ENCODE results near the gene GUCD1.
"Not testable (repeated sequence)": the region's sequence is repeated elsewhere in the genome, so short reads cannot be mapped to it uniquely, and the experiment has no call there.

The GUCD1 gene

GRCh38 chr22:24601217-24602104, 46.5 kb upstream of the GUCD1 start:
- TF ChIP-seq, protein P1, sequence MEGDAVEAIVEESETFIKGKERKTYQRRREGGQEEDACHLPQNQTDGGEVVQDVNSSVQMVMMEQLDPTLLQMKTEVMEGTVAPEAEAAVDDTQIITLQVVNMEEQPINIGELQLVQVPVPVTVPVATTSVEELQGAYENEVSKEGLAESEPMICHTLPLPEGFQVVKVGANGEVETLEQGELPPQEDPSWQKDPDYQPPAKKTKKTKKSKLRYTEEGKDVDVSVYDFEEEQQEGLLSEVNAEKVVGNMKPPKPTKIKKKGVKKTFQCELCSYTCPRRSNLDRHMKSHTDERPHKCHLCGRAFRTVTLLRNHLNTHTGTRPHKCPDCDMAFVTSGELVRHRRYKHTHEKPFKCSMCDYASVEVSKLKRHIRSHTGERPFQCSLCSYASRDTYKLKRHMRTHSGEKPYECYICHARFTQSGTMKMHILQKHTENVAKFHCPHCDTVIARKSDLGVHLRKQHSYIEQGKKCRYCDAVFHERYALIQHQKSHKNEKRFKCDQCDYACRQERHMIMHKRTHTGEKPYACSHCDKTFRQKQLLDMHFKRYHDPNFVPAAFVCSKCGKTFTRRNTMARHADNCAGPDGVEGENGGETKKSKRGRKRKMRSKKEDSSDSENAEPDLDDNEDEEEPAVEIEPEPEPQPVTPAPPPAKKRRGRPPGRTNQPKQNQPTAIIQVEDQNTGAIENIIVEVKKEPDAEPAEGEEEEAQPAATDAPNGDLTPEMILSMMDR (IDR thresholded peaks at IDR 0.05; ENCODE audit: insufficient read depth, low read length, poor library complexity, severe bottlenecking): no peak
- no peak for TF ChIP-seq EZH2phosphoT487 (conservative IDR thresholded peaks at IDR 0.05; ENCODE audit: low read length)
- H3K9me3 ChIP-seq (ENCODE audit: insufficient read depth, low read length): no peaks in the 10 kb centered on the region
- H3K27ac ChIP-seq (ENCODE audit: low read depth, low read length): no peak overlapping the region
- H2AFZ ChIP-seq (ENCODE audit: low read depth, low read length, severe bottlenecking): no peak overlapping the region
- H3F3A ChIP-seq (ENCODE audit: insufficient read depth): no peaks in the 10 kb centered on the region
- H3K9ac ChIP-seq (ENCODE audit: low read length): no peak overlapping the region
- no peak overlapping the region for H3K4me3 ChIP-seq (ENCODE audit: insufficient read depth, low read length, poor library complexity, severe bottlenecking)
- no peaks in the 10 kb centered on the region for H3K79me2 ChIP-seq (ENCODE audit: insufficient read depth, low read length)
- H3K27me3 ChIP-seq (ENCODE audit: low read length): no peaks in the 10 kb centered on the region
- no peaks in the 10 kb centered on the region for H4K20me1 ChIP-seq (ENCODE audit: low read depth, low read length)
- no peaks in the 10 kb centered on the region for H3K36me3 ChIP-seq (ENCODE audit: low read length)
- no peak overlapping the region for H3K4me2 ChIP-seq (ENCODE audit: low read depth, low read length, poor library complexity, severe bottlenecking)
- H3K9me2 ChIP-seq (replicated peaks; ENCODE audit: insufficient read depth, low read length): no peaks in the 10 kb centered on the region

GRCh38 chr22:24599958-24600715, 45.2 kb upstream of the GUCD1 start:
- H4K20me1 ChIP-seq (ENCODE audit: low read depth, low read length); H3K79me2 ChIP-seq (ENCODE audit: insufficient read depth, low read length); H3K27ac ChIP-seq (ENCODE audit: low read depth, low read length); H2AFZ ChIP-seq (ENCODE audit: low read depth, low read length, severe bottlenecking); H3K9ac ChIP-seq (ENCODE audit: low read length); H3K4me2 ChIP-seq (ENCODE audit: low read depth, low read length, poor library complexity, severe bottlenecking); H3K9me3 ChIP-seq (ENCODE audit: insufficient read depth, low read length); H3K9me2 ChIP-seq (replicated peaks; ENCODE audit: insufficient read depth, low read length); H3K4me3 ChIP-seq (ENCODE audit: insufficient read depth, low read length, poor library complexity, severe bottlenecking); H3F3A ChIP-seq (ENCODE audit: insufficient read depth); H3K36me3 ChIP-seq (ENCODE audit: low read length); H3K27me3 ChIP-seq (ENCODE audit: low read length): not testable (repeated sequence)

DNA sequence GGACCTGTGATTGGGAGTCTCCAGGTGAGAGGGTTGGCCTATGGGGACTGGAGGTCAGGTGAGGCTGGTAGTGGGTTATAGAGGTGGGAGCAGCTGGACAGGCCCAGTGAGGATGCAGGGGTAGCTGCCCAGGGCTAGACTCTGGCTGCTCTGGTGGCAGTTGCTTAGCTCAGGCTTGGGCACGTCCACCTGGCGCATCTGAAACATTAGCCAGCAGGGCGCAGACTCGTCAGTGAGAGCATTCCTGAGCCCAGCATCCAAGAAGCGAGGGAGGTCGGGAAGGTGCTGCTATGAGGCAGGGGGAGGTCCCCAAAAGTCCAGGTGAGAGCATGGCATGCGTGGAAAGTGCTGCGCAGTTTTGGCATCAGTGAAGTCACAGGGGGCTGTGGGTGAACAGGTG, 44.6 kb upstream of the GUCD1 start:
- H3K27me3 ChIP-seq (ENCODE audit: low read length): no peaks in the 10 kb centered on the region
- no peaks in the 10 kb centered on the region for H3K9me3 ChIP-seq (ENCODE audit: insufficient read depth, low read length)
- H3K36me3 ChIP-seq (ENCODE audit: low read length): no peaks in the 10 kb centered on the region
- no peak overlapping the region for H3K4me2 ChIP-seq (ENCODE audit: low read depth, low read length, poor library complexity, severe bottlenecking)
- H2AFZ ChIP-seq (ENCODE audit: low read depth, low read length, severe bottlenecking): no peak overlapping the region
- no peak overlapping the region for H3K4me3 ChIP-seq (ENCODE audit: insufficient read depth, low read length, poor library complexity, severe bottlenecking)
- no peak overlapping the region for H3K9ac ChIP-seq (ENCODE audit: low read length)
- H3K27ac ChIP-seq (ENCODE audit: low read depth, low read length): no peak overlapping the region
- TF ChIP-seq, protein P1 (IDR thresholded peaks at IDR 0.05; ENCODE audit: insufficient read depth, low read length, poor library complexity, severe bottlenecking): no peak
- no peak for TF ChIP-seq EZH2phosphoT487 (conservative IDR thresholded peaks at IDR 0.05; ENCODE audit: low read length)
- no peaks in the 10 kb centered on the region for H4K20me1 ChIP-seq (ENCODE audit: low read depth, low read length)
- no peaks in the 10 kb centered on the region for H3K9me2 ChIP-seq (replicated peaks; ENCODE audit: insufficient read depth, low read length)
- H3K79me2 ChIP-seq (ENCODE audit: insufficient read depth, low read length): no peaks in the 10 kb centered on the region
- H3F3A ChIP-seq (ENCODE audit: insufficient read depth): no peaks in the 10 kb centered on the region

DNA sequence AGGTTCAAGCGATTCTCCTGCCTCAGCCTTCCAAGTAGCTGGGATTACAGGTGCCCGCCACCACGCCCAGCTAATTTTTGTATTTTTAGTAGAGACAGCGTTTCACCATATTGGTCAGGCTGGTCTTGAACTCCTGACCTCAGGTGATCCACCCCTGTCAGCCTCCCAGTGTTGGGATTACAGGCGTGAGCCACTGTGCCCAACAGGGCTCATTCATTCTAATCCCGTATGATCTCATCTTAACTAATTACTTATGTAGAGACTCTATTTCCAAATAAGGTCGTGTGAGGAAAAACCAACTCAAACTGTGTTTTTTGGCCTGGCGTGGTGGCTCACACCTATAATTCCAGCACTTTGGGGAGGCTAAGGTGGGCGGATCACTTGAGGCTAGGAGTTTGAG, 42.1 kb upstream of the GUCD1 start:
- H3K9ac ChIP-seq (ENCODE audit: low read length); H3K27me3 ChIP-seq (ENCODE audit: low read length); H3K27ac ChIP-seq (ENCODE audit: low read depth, low read length); H3K4me3 ChIP-seq (ENCODE audit: insufficient read depth, low read length, poor library complexity, severe bottlenecking); H3K9me3 ChIP-seq (ENCODE audit: insufficient read depth, low read length); H4K20me1 ChIP-seq (ENCODE audit: low read depth, low read length); H3K9me2 ChIP-seq (replicated peaks; ENCODE audit: insufficient read depth, low read length); H3K36me3 ChIP-seq (ENCODE audit: low read length); H3K79me2 ChIP-seq (ENCODE audit: insufficient read depth, low read length); H3F3A ChIP-seq (ENCODE audit: insufficient read depth); H3K4me2 ChIP-seq (ENCODE audit: low read depth, low read length, poor library complexity, severe bottlenecking); H2AFZ ChIP-seq (ENCODE audit: low read depth, low read length, severe bottlenecking): not testable (repeated sequence)

Measured in SU-DHL-6 (cell line).